Neuron (in vitro differentiated cells): ENCODE measurements around the gene AFF1.
"Not testable (repeated sequence)": the region's sequence is repeated elsewhere in the genome, so short reads cannot be mapped to it uniquely, and the experiment has no call there.

Experiments
- H2AFZ ChIP-seq: one replicate; pipeline ENCODE4 v1.6.1; 2013; ENCODE audit warnings: low read depth, mild to moderate bottlenecking, inconsistent platforms, low read length, moderate library complexity
- H3K27me3 ChIP-seq: one replicate; pipeline ENCODE4 v1.6.1; 2013; ENCODE audit warnings: low read length; ENCODE audit not compliant: insufficient read depth
- H3K36me3 ChIP-seq: one replicate; pipeline ENCODE4 v1.6.1; 2013; ENCODE audit warnings: low read length; ENCODE audit not compliant: insufficient read depth
- H3K4me1 ChIP-seq: one replicate; pipeline ENCODE4 v1.6.1; 2013; ENCODE audit warnings: low read length; ENCODE audit not compliant: insufficient read depth
- H3K4me3 ChIP-seq: 2 replicates; pipeline ENCODE4 v1.5.1; 2013; ENCODE audit warnings: mild to moderate bottlenecking, low read length, moderate library complexity
- H3K9me3 ChIP-seq: one replicate; pipeline ENCODE4 v1.6.1; 2013; ENCODE audit warnings: low read length

Gene AFF1

GRCh38 chr4:87130985-87131703, 196.3 kb downstream of the AFF1 start:
- H2AFZ ChIP-seq, result no peak overlapping the region
- H3K4me1 ChIP-seq, result no peaks in the 10 kb centered on the region
- no peaks in the 10 kb centered on the region for H3K27me3 ChIP-seq
- H3K4me3 ChIP-seq, result no peak overlapping the region
- peaks cover 74% of the 10 kb centered on the region for H3K36me3 ChIP-seq
- peaks cover under 1% of the 10 kb centered on the region for H3K9me3 ChIP-seq

DNA sequence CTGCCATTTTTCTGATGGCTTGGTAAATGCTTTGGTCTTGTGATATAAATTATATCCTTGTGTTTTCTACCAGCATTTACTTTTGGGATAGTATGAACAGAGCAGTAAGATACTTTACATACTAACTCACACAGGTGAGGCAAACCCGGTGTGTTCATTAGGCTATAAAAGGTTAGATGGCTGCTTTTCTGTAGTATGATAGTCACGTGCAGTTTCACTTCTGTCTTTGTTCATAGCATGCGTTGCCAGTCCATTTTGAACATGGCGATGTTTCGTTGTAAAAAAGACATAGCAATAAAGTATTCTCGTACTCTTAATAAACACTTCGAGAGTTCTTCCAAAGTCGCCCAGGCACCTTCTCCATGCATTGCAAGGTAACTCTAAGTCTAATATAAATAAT, 197.2 kb downstream of the AFF1 start:
- no peaks in the 10 kb centered on the region for H3K4me1 ChIP-seq

DNA sequence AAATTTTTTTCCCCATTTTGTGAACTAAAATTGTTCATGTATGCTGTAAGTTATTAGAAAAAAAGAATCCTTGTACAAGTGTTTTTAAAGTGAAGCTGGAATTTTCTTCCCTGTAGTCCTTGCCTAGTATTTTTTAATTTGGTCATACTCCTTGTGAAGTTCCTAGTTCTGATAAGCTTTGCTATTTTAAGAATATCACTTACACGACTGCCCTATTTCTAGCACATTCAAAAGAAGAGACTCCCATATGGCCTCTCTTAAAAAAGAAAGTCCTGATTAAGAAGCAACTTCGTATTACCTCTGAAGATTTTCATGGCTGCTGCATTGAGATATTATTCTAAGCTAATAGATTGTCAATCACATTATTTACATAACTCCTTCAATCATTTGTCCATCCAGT, 198.4 kb downstream of the AFF1 start:
- Histone ChIP-seq H3K36me3 (peaks cover 72% of the 10 kb centered on the region), H3K9me3 (no peaks in the 10 kb centered on the region), H2AFZ (no peak overlapping the region), H3K4me3 (no peak overlapping the region), H3K27me3 (no peaks in the 10 kb centered on the region), H3K4me1 (no peaks in the 10 kb centered on the region)

More for the DNA sequence above, 197.2 kb downstream of the AFF1 start:
- Histone ChIP-seq H2AFZ (no peak overlapping the region), H3K9me3 (no peaks in the 10 kb centered on the region), H3K4me3 (no peak overlapping the region), H3K36me3 (peaks cover 74% of the 10 kb centered on the region), H3K27me3 (no peaks in the 10 kb centered on the region)

GRCh38 chr4:87134122-87134521, 199.3 kb downstream of the AFF1 start:
- no peak overlapping the region for H2AFZ ChIP-seq
- peaks cover 69% of the 10 kb centered on the region for H3K36me3 ChIP-seq
- no peak overlapping the region for H3K4me3 ChIP-seq
- no peaks in the 10 kb centered on the region for H3K27me3 ChIP-seq
- H3K4me1 ChIP-seq, result no peaks in the 10 kb centered on the region
- H3K9me3 ChIP-seq, result no peaks in the 10 kb centered on the region

DNA sequence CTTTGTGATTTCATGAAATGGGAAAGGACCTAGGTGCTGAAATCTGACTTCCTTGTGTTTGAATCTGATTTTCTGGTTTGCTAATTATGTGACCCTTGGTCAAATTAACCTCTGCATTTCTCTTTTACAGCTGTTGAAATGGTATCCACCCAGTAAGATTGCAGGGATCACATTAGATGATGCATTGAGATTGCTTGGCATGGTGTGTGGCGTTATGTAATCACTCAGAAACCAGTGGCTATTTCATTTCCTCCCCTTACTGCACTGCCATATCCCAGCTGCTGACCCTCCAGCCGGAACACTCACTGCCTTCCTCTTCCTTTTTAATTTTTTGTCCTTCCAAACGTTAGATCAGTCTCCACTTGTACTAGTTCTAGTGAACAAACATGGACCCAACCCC, 206.6 kb downstream of the AFF1 start:
- Histone ChIP-seq H3K36me3 (peaks cover 31% of the 10 kb centered on the region), H3K4me1 (no peaks in the 10 kb centered on the region), H2AFZ (no peak overlapping the region), H3K4me3 (no peak overlapping the region), H3K9me3 (no peaks in the 10 kb centered on the region), H3K27me3 (no peaks in the 10 kb centered on the region)

GRCh38 chr4:87144356-87144755, 209.5 kb downstream of the AFF1 start:
- Histone ChIP-seq H3K4me1 (no peaks in the 10 kb centered on the region), H3K36me3 (peaks cover 15% of the 10 kb centered on the region), H3K27me3 (no peaks in the 10 kb centered on the region), H3K9me3 (no peaks in the 10 kb centered on the region), H3K4me3 (no peak overlapping the region), H2AFZ (no peak overlapping the region)

DNA sequence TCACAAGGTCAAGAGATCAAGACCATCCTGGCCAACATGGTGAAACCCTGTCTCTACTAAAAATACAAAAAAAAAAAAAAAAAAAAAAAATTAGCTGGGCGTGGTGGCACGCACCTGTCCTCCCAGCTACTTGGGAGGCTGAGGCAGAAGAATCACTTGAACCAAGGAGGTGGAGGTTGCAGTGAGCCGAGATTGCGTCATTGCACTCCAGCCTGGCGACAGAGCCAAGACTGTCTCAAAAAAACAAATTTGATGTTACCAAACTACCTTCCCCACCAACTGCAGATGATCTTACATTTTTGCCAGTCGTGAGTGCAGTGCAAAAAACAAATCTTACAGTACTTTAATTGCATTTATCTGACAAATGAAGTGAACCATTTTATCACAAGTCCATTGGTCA, 211.1 kb downstream of the AFF1 start:
- H3K9me3 ChIP-seq, H2AFZ ChIP-seq, H3K27me3 ChIP-seq, H3K36me3 ChIP-seq, H3K4me1 ChIP-seq, H3K4me3 ChIP-seq: not testable (repeated sequence)

DNA sequence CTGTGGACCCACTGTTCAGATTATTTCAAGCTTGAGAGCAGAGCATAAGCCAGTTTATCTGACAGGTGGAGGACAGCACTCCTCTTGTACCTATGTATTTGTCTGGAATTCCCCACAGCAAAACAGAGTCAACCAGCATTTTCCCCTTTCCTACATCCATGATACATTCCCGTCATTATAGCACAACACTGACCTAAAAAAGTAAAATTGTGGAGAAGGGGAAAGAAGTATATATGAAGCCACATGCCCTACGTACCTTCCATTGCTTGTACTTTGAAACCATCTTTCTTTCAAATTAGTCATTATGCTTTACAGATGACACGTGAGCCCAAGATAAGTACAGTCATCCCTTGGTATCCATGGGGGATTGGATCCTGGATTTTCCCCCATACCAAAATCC, 212.3 kb downstream of the AFF1 start:
- no peaks in the 10 kb centered on the region for H3K36me3 ChIP-seq
- no peaks in the 10 kb centered on the region for H3K27me3 ChIP-seq
- no peaks in the 10 kb centered on the region for H3K4me1 ChIP-seq

DNA sequence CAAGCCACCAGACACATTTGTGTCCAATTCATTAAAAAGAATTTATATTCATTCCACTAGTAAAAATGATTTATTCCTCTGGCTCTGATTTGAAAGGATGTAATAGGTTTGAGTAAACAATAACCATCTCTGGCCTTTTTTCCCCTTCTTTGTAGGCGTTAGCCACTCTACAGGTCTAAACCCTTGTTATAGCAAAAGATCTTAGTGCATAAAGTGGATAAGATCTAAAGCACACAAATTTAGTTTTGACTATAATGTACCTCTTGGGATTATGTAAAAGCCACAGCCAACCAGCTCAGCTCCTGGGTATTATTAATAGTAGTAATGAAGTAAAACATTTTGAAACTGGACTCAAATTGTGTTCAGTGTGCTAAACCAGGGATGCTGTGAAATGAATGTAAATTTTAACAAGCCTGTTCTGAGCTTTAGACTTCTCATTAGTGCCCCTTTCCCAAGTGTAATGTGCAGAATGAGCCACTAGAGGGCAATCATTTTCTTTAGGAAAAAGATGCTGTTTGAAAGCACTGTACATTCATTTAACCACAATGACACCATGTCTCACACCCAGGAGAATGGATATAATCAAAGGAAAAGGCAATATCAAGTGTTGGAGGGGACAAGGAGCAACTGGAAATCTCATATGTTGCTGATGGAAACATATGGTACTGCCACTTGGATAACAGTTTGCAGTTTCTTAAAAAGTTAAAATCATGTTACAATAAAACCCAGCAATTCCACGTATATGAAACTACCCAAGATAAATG, 215.9 kb downstream of the AFF1 start:
- Histone ChIP-seq H3K27me3 (no peaks in the 10 kb centered on the region), H3K9me3 (no peaks in the 10 kb centered on the region), H3K36me3 (no peaks in the 10 kb centered on the region), H3K4me3 (no peak overlapping the region), H2AFZ (no peak overlapping the region), H3K4me1 (no peaks in the 10 kb centered on the region)

More for the DNA sequence above, 212.3 kb downstream of the AFF1 start:
- H2AFZ ChIP-seq, result no peak overlapping the region
- H3K4me3 ChIP-seq, result no peak overlapping the region
- no peaks in the 10 kb centered on the region for H3K9me3 ChIP-seq

DNA sequence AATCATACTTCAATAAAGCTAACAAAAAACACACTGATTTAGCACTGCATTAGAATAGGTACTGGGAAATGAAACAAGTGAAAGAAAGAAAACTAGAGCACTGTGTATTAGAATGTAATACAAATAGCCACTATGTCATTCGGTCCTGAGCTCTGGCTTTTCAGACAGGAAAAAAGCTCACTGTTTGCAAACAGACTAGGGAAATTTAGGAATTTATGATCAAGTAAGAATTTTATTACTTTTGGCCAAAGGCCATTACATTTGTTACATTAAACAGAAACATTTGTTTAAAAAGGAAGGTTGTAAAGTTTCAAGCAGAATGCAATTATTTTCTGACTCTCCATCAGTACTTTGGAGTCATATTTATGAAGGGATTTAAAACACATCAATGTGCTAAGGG, 216.9 kb downstream of the AFF1 start:
- Histone ChIP-seq H3K4me1 (no peaks in the 10 kb centered on the region), H3K36me3 (no peaks in the 10 kb centered on the region), H2AFZ (no peak overlapping the region), H3K4me3 (no peak overlapping the region), H3K9me3 (no peaks in the 10 kb centered on the region), H3K27me3 (no peaks in the 10 kb centered on the region)

GRCh38 chr4:87152310-87153041, 217.7 kb downstream of the AFF1 start:
- Histone ChIP-seq H3K4me1 (no peaks in the 10 kb centered on the region), H2AFZ (no peak overlapping the region), H3K36me3 (no peaks in the 10 kb centered on the region), H3K27me3 (no peaks in the 10 kb centered on the region), H3K4me3 (no peak overlapping the region), H3K9me3 (no peaks in the 10 kb centered on the region)

DNA sequence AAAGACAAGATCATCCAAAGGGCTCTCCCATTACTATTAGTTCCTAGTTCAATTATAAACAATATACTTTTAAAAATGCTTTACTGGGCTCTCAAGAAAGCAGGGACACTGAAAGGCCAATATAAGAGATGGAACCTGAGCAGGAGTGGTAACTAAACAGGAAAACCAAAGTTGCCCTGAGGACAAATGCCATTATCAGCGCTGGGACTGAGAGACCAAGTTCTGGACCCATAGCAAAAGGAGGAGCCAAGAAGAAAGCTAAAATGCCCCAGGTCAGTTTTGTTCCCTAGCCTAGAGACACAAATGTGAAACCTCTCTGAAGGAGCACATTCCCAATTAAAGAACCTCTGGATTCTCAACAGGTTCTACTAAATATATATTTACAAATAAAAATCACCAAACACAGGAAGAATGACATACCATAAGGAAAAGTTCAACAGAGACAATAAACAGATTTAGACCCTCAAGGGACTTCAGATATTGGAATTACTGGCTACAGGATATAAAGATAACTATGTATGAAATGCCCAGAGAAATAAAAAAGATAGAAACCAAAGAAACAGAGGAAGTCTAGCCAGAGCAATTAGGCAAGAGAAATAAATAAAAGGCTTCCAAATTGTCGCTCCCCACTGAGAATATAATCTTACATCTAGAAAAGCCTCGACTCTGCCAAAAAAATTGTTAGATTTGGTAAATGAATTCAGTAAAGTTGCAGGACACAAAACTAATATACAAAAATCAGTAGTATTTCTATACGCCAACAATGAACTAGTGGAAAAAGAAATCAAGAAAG, 218.5 kb downstream of the AFF1 start:
- H3K4me1 ChIP-seq, result no peaks in the 10 kb centered on the region
- H3K4me3 ChIP-seq, result no peak overlapping the region
- no peak overlapping the region for H2AFZ ChIP-seq
- no peaks in the 10 kb centered on the region for H3K36me3 ChIP-seq
- no peaks in the 10 kb centered on the region for H3K9me3 ChIP-seq
- H3K27me3 ChIP-seq, result no peaks in the 10 kb centered on the region
